ENCODE results near the gene RAG1.

Gene RAG1

DNA sequence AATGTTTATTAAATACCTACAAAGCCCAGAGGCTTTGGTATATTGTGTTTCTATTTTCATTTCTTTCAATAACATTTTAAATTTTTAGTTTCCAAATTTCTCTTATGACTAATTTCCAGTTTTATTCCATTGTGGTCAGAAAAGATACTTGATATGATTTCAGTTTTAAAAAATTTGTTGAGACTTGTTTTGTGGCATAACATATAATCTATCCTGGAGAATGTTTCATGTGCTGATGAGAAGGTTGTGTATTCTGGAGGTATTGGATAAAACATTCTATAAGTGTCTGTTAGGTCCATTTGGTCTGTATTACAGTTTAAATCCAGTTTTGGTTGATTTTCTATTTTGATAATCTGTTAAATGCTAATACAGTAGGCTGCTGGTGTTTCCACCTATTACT is 9.8 kb upstream of the RAG1 start:
- H3K4me3 ChIP-seq (ENCODE audit: low read depth, low read length), result no peak overlapping the region
- TF ChIP-seq CTCF (IDR thresholded peaks at IDR 0.05; ENCODE audit: borderline replicate concordance, insufficient read depth, low read depth, low read length), result no peak

DNA sequence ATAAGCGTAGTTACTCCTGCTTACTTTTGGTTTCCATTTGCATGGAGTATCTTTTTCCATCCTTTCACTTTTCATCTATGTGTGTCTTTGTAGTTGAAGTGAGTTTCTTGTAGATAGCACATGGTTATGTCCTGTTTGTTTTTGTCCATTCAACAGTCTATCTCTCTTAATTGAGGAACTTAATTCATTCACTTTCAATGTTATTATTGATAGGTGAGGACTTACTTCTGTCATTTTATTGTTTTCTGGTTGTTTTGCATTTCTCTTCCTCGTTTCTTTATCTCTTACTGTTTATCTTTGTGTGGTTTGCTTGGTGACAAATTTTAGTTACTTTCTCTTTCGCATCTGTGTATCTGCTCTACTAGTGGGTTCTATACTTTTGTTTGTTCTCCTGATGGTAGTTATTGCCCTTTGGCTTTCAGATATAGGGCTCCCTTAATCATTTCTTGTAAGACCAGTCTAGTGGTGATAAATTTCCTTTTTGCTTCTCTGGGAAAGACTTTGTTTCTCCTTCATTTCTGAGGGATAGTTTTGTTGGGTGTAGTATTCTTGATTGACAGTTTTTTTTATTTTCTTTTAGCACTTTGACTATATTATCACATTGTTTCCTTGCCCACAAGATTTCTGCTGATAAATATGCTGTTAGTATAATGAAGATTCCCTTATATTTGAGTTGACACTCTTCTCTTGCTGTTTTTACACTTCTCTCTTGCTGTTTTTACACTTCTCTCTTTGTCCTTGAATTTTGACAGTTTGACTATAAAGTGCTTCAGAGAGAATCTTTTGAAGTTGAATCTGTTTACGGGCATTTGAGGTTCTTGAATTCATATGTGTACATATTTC is 9.0 kb upstream of the RAG1 start:
- TF ChIP-seq CTCF (IDR thresholded peaks at IDR 0.05; ENCODE audit: borderline replicate concordance, insufficient read depth, low read depth, low read length), result no peak
- no peak overlapping the region for H3K4me3 ChIP-seq (ENCODE audit: low read depth, low read length)

DNA sequence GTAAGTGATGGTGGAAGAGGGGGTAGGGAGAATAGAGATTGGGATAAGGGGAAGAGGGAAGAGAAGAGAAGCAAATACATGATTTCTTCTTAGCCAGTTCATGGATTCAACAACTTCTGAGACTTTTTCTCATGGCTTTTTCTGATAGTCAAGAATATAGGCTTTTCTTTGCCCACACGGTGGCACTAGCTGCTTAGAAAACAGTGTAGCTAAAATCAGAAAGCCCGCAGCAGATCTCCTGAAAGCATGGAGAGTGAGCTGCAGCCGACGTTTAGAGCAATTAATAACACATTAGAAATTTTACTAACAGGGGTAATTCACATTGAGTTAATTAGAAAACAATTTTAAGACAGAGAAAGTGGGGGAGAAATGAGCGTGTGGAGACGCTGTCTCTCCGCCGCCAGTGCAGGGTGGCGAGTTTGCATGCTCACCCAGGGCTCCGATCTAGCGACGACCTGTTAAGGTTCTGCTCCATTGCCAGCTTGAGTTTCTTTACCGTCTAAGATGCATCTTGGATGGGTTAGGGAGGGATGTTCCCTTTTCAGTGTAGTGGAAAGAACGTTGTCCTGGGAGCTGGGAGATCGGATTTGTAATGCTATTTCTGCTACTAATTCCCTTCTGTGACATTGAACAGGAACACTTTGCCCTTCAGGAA is 3.3 kb upstream of the RAG1 start:
- peak; percentile 36; the same call in 1 of the 2 replicates for TF ChIP-seq CTCF (IDR thresholded peaks at IDR 0.05; ENCODE audit: borderline replicate concordance, insufficient read depth, low read depth, low read length)
- H3K4me3 ChIP-seq (ENCODE audit: low read depth, low read length), result no peak overlapping the region

GRCh38 chr11:36565031-36565610 is 2.7 kb upstream of the RAG1 start:
- TF ChIP-seq CTCF (IDR thresholded peaks at IDR 0.05; ENCODE audit: borderline replicate concordance, insufficient read depth, low read depth, low read length), result no peak
- no peak overlapping the region for H3K4me3 ChIP-seq (ENCODE audit: low read depth, low read length)

GRCh38 chr11:36566407-36567053 is 1.3 kb upstream of the RAG1 start:
- TF ChIP-seq CTCF (IDR thresholded peaks at IDR 0.05; ENCODE audit: borderline replicate concordance, insufficient read depth, low read depth, low read length), result no peak
- no peak overlapping the region for H3K4me3 ChIP-seq (ENCODE audit: low read depth, low read length)

DNA sequence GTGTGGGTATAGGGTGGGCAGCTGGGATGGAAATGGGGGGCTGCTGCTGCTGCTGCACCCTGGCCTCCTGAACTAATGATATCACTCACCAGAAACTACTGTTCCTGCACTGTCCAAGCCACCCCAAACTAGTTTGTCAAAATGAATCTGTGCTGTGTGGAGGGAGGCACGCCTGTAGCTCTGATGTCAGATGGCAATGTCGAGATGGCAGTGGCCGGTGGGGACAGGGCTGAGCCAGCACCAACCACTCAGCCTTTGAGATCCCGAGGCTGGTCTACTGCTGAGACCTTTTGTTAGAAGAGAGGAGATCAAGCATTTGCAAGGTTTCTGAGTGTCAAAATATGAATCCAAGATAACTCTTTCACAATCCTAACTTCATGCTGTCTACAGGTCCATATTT is 1.3 kb downstream of the RAG1 start:
- H3K4me3 ChIP-seq (ENCODE audit: low read depth, low read length), result no peak overlapping the region
- no peak for TF ChIP-seq CTCF (IDR thresholded peaks at IDR 0.05; ENCODE audit: borderline replicate concordance, insufficient read depth, low read depth, low read length)
